HCT116 (cell line): ENCODE results near the gene OPN1MW. TPM values are rescaled to one million over a fixed set of nuclear protein-coding genes. Genes with fewer than 3 reads are reported as not detected.
"Not testable (repeated sequence)": the region's sequence is repeated elsewhere in the genome, so short reads cannot be mapped to it uniquely, and the experiment has no call there.

Experiments
- ATAC-seq: fragments of 200-7000 bp; cut with Tn5 transposase; 2 replicates; pipeline ENCODE4 v1.9.1; 2020; ENCODE audit warnings: mild to moderate bottlenecking, moderate library complexity
- BruUV-seq: library from RNA; stranded (reverse); fragments of 400-500 nt; replicated peaks from 2 replicates; lab custom pipeline; 2021; lab: Mats Ljungman, UMichigan
- CTCF ChIA-PET: fragments of 300-600 bp; sonication (Branson Sonifier 250); formaldehyde crosslinking; loops from one replicate; lab custom pipeline; 2021; ENCODE audit warnings: antibody characterized with exemption; lab: Charles Lee
- POLR2A ChIA-PET: fragments of 300-600, 350-600 bp; sonication (Branson Sonifier 250); formaldehyde crosslinking; loops from one replicate; lab custom pipeline; 2021; ENCODE audit warnings: antibody characterized with exemption; lab: Charles Lee
- RAD21 ChIA-PET, 2 experiments: fragments of 300-600 bp; sonication (Branson Sonifier 250); formaldehyde crosslinking; loops; one replicate each; lab custom pipeline; 2023; ENCODE audit warnings: low total read pairs in 2 of 2; ENCODE audit not compliant: uncharacterized antibody in 2 of 2, unreplicated experiment in 2 of 2, low non-redundant PET in 1 of 2; lab: Charles Lee
- DNase-seq: peaks from one replicate; pipeline ENCODE4 v3.0.0-alpha.2; 2010; ENCODE audit warnings: low read depth, low spot score
- H2AFZ ChIP-seq: fragments of 200-600 bp; shearing (Covaris generic), sonication (generic); 2 replicates; pipeline ENCODE4 v1.6.1; 2017; ENCODE audit warnings: low read depth, mixed run types, mixed read lengths, antibody characterized with exemption, low read length; ENCODE audit not compliant: poor library complexity, severe bottlenecking
- H3K27ac ChIP-seq: 2 replicates; pipeline ENCODE4 v1.5.1; 2012; ENCODE audit warnings: low read depth, low read length
- H3K27me3 ChIP-seq: fragments of 200-600 bp; sonication (generic); 2 replicates; pipeline ENCODE4 v1.6.1; 2016; ENCODE audit warnings: mixed run types, low read length, mixed read lengths; ENCODE audit not compliant: insufficient read depth
- H3K36me3 ChIP-seq, 2 experiments: fragments of 200-500 bp in 1 of 2; fragments of 200-600 bp in 1 of 2; sonication (Bioruptor generic) in 1 of 2; sonication (generic) in 1 of 2; 2 replicates each; pipeline versions ENCODE4 v1.5.1 to v1.6.1; 2014 to 2016; ENCODE audit warnings: low read length in 2 of 2, inconsistent platforms in 1 of 2, mixed read lengths in 1 of 2, mixed run types in 1 of 2; ENCODE audit not compliant: insufficient read depth in 2 of 2, control insufficient read depth in 1 of 2
- H3K4me1 ChIP-seq, 2 experiments: fragments of 200-600 bp in 1 of 2; sonication (generic) in 1 of 2; 2 replicates each; pipeline versions ENCODE4 v1.5.1 to v1.6.1; 2012 to 2017; ENCODE audit warnings: low read length in 2 of 2, inconsistent platforms in 1 of 2, mild to moderate bottlenecking in 1 of 2, mixed read lengths in 1 of 2, mixed run types in 1 of 2, moderate library complexity in 1 of 2; ENCODE audit not compliant: insufficient read depth in 2 of 2, control insufficient read depth in 1 of 2
- H3K4me2 ChIP-seq: fragments of 200-600 bp; sonication (generic); 2 replicates; pipeline ENCODE4 v1.6.1; 2017; ENCODE audit warnings: mixed run types, low read length, mixed read lengths
- H3K4me3 ChIP-seq, 2 experiments: fragments of 200-600 bp in 1 of 2; sonication (generic) in 1 of 2; replicated peaks in 1 of 2; 2 replicates each; pipeline ENCODE4 v1.5.1; 2011 to 2016; ENCODE audit warnings: low read length in 2 of 2, control low read depth in 1 of 2, low read depth in 1 of 2, mild to moderate bottlenecking in 1 of 2, mixed read lengths in 1 of 2, mixed run types in 1 of 2
- H3K79me2 ChIP-seq: fragments of 200-600 bp; sonication (generic); 2 replicates; pipeline ENCODE4 v1.6.1; 2017; ENCODE audit warnings: mild to moderate bottlenecking, mixed run types, low read length, moderate library complexity, mixed read lengths; ENCODE audit not compliant: insufficient read depth
- H3K9ac ChIP-seq: fragments of 200-600 bp; sonication (generic); 2 replicates; pipeline ENCODE4 v1.6.1; 2016; ENCODE audit warnings: low read length, mixed read lengths
- H3K9me2 ChIP-seq: fragments of 200-600 bp; sonication (generic), shearing (Covaris generic); 2 replicates; pipeline ENCODE4 v1.6.1; 2017; ENCODE audit warnings: mixed run types, mild to moderate bottlenecking, moderate library complexity; ENCODE audit not compliant: insufficient read depth
- H3K9me3 ChIP-seq, 2 experiments: fragments of 200-500 bp in 1 of 2; fragments of 200-600 bp in 1 of 2; sonication (Bioruptor generic) in 1 of 2; sonication (generic) in 1 of 2; 2 replicates each; pipeline ENCODE4 v1.6.1; 2014 to 2017; ENCODE audit warnings: low read length in 2 of 2, mixed read lengths in 2 of 2, inconsistent platforms in 1 of 2, low read depth in 1 of 2, mild to moderate bottlenecking in 1 of 2, mixed run types in 1 of 2, moderate library complexity in 1 of 2; ENCODE audit not compliant: control insufficient read depth in 1 of 2, insufficient read depth in 1 of 2
- H4K20me1 ChIP-seq: fragments of 200-600 bp; sonication (generic), shearing (Covaris generic); 2 replicates; pipeline ENCODE4 v1.6.1; 2017; ENCODE audit warnings: mixed run types, mild to moderate bottlenecking, moderate library complexity; ENCODE audit not compliant: insufficient read depth
- intact Hi-C: fragments of 100-400 bp; cut with micrococcal nuclease; formaldehyde crosslinking; loops from 2 replicates; pipeline ENCODE4 v1.10.0; 2022
- total RNA-seq: library from RNA; stranded (reverse); gene quantifications from one replicate; pipeline ENCODE4 v1.2.1, GENCODE V29; 2021; ENCODE audit not compliant: unreplicated experiment

OPN1MW gene
- total RNA-seq, 1 experiment from 2014 or later, result not detected

DNA sequence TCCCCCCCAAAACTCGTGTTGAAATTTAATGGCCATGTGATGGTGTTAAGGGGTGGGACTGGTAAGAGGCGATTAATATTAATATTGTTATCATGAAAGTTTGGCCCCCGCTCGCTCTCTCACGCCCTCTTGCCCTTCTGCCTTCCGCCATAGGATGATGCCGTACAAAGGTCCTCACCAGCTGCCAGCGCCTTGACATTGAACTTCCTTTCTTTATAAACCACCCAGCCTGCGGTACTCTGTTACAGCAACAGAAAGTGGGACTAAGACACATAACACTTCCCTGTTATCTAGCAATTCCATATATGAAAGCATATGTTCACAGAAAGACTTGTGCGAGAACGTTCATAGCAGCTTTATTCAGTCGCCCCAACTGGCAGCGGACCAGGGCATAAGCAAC is 14.0 kb upstream of the OPN1MW start:
- H3K4me1 ChIP-seq, intact Hi-C loops, CTCF ChIA-PET, H4K20me1 ChIP-seq, BruUV-seq, H2AFZ ChIP-seq, H3K9ac ChIP-seq, H3K27ac ChIP-seq, H3K79me2 ChIP-seq, DNase-seq, H3K36me3 ChIP-seq, ATAC-seq, H3K9me3 ChIP-seq, H3K9me2 ChIP-seq, H3K4me3 ChIP-seq, H3K27me3 ChIP-seq, RAD21 ChIA-PET, H3K4me2 ChIP-seq, POLR2A ChIA-PET: not testable (repeated sequence)

DNA sequence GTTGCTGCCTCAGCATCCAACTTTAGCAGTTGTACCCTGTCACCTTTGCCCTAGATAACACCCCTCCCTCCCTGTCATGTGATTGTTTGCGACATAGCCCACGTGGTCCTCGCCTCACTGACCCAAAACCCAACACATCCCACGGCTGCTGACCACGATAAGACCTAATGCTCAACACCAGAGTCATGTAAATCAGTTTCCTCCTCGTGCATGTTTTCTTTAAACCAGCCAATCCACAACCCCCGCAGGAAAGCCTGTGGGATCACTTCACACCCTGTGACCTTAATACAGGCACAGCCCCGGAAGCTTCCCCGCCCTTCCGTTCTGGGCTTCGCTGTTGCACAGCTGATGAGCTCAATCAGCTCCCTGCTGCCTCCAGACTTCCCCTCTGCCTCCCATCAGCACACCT is 9.9 kb upstream of the OPN1MW start:
- DNase-seq, H3K9ac ChIP-seq, H3K9me2 ChIP-seq, H3K27ac ChIP-seq, H3K4me1 ChIP-seq, RAD21 ChIA-PET, POLR2A ChIA-PET, CTCF ChIA-PET, H3K9me3 ChIP-seq, H3K4me3 ChIP-seq, BruUV-seq, H3K79me2 ChIP-seq, H4K20me1 ChIP-seq, H3K36me3 ChIP-seq, H3K27me3 ChIP-seq, intact Hi-C loops, H3K4me2 ChIP-seq, H2AFZ ChIP-seq: not testable (repeated sequence)
- ATAC-seq, result peak; percentile 90

DNA sequence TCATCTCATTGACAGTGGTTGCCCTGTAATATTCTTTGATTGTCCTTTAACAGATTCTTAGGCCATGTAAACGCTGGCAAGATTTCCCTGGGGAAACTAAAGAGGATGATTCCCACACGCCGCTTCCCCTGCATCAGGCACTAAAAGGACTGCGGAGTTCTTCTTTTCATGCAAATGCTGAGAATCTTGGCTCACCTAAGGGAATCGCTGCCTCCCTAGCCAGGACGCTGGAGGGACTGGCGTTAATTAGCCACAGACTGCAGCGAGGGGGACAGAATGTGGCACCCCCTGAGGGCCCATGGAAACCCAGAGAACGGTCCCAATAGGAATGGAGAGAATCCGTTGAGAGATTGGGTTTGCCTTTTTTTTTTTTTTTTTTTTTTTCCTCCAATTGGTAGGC is 8.0 kb upstream of the OPN1MW start:
- H3K4me3 ChIP-seq, H3K4me2 ChIP-seq, H3K36me3 ChIP-seq, H3K9ac ChIP-seq, BruUV-seq, H3K27me3 ChIP-seq, H4K20me1 ChIP-seq, H3K9me3 ChIP-seq, ATAC-seq, H3K9me2 ChIP-seq, RAD21 ChIA-PET, POLR2A ChIA-PET, CTCF ChIA-PET, H3K79me2 ChIP-seq, DNase-seq, intact Hi-C loops, H3K4me1 ChIP-seq, H2AFZ ChIP-seq, H3K27ac ChIP-seq: not testable (repeated sequence)

DNA sequence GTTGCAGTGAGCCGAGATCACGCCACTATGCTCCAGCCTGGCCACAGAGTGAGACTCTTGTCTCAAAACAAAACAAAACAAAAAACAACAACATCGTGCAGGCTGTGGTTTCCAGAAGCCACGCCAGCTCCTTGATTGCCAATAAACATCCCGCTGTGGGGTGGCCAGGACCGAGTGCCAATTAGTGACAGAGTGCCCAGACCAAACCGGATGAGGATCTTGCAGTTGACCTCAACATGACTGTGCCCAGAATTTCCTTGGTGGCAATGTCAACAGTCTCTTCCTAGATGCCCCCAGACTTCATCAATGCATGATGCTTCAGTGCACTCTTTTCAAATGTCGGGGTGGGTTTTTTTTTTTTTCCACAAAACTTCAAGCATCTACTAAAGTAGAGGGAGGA is 1.4 kb downstream of the OPN1MW start:
- CTCF ChIA-PET, ATAC-seq, H3K4me1 ChIP-seq, POLR2A ChIA-PET, BruUV-seq, H3K79me2 ChIP-seq, intact Hi-C loops, H3K4me3 ChIP-seq, H3K27me3 ChIP-seq, H3K9ac ChIP-seq, RAD21 ChIA-PET, DNase-seq, H3K4me2 ChIP-seq, H3K9me3 ChIP-seq, H4K20me1 ChIP-seq, H3K27ac ChIP-seq, H3K9me2 ChIP-seq, H3K36me3 ChIP-seq, H2AFZ ChIP-seq: not testable (repeated sequence)

DNA sequence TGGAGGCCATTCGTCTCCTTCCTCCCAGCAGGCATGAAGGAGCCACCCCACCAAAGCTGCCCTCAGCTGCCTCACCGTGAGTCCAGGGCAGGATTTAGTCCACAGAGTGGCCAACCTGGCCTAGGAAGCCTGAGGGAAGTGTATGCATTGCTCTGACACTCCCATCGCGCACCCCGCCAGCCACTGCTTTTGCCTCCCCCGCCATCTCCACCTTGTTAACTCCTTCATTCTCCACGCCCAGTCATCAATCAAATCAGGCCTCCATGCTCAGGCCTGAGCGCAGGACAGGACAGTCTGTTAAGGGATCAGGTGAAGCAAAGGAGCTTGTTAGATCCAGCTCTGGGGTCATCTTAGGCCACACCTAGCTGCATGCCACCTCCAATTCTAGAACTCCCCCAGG is 10.4 kb downstream of the OPN1MW start:
- H3K9me3 ChIP-seq, ATAC-seq, H3K9ac ChIP-seq, H3K4me2 ChIP-seq, H4K20me1 ChIP-seq, H3K27me3 ChIP-seq, intact Hi-C loops, H3K9me2 ChIP-seq, H3K27ac ChIP-seq, H3K4me3 ChIP-seq, BruUV-seq, RAD21 ChIA-PET, H3K79me2 ChIP-seq, DNase-seq, H2AFZ ChIP-seq, H3K4me1 ChIP-seq, H3K36me3 ChIP-seq, POLR2A ChIA-PET, CTCF ChIA-PET: not testable (repeated sequence)
